MG63 (cell line): ENCODE data around the gene CCNG2. TPM values are rescaled to one million over a fixed set of nuclear protein-coding genes. Genes with fewer than 3 reads are reported as not detected.

Source experiments
- DNase-seq: peaks from one replicate; pipeline ENCODE4 v3.0.0-alpha.2; 2020
- H3K27me3 ChIP-seq: fragments of 250-450 bp; sonication (Bioruptor Pico); 2 replicates; pipeline ENCODE4 v1.5.1; 2020; ENCODE audit warnings: mild to moderate bottlenecking, moderate library complexity
- H3K36me3 ChIP-seq: fragments of 250-450 bp; sonication (Bioruptor Pico); 2 replicates; pipeline ENCODE4 v1.5.1; 2020; ENCODE audit warnings: mild to moderate bottlenecking, moderate library complexity
- H3K4me3 ChIP-seq: fragments of 250-450 bp; sonication (Bioruptor Pico); 2 replicates; pipeline ENCODE4 v1.5.1; 2020; ENCODE audit warnings: mild to moderate bottlenecking, moderate library complexity
- H3K9me3 ChIP-seq: fragments of 250-450 bp; sonication (Bioruptor Pico); 2 replicates; pipeline ENCODE4 v1.5.1; 2020; ENCODE audit warnings: mild to moderate bottlenecking, moderate library complexity
- total RNA-seq: library from RNA; depleted of rRNA; stranded (reverse); fragments of >200 nt; shearing (Covaris generic); gene quantifications from 2 replicates; pipeline ENCODE4 v1.2.3, GENCODE V29; 2014; ENCODE audit warnings: low replicate concordance

The CCNG2 gene
- total RNA-seq, 1 experiment from 2014 or later, result 10.1 TPM

DNA sequence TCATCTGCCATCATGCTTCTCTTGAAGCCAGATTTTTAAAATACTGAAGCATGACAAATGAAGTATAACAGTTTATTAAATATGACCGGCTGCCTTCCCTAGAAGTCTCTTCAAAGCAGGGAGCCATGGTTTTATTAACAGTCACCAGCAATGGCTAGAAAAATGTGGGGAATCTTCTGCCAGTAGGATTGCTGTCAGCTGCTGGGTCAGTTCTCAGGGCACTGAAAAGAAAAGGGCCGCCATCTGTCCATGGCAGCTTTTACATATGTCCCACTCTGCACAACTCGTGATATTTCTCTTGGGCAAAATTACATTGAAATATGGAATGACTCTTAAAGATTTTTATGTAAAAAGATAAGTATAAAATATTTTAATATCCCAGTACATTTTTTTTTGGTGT lies 2.8 kb downstream of the CCNG2 start:
- no peak for DNase-seq
- Histone ChIP-seq H3K27me3 (no peaks in the 10 kb centered on the region), H3K36me3 (peaks cover 4% of the 10 kb centered on the region; the same call in 1 of the 2 replicates), H3K4me3 (no peak overlapping the region), H3K9me3 (no peaks in the 10 kb centered on the region)

DNA sequence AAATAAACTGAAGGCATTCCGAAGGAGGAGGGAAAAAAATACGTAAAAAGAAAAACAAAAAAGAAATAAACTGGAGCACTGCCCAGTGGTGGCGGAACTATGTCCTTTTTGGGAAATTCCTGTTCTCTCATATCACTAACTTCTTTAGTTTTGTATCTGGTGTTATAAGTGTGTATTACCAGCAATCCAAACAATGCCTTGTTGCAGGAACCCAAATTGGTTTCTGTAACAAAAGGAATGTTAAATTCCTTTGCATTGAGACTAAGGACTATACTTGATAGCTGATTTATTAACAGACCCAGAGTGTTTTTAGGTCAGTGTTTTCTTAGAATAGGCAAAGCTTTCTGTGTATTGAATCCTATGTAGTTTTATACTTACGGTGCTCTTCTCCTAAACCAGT lies 6.6 kb downstream of the CCNG2 start:
- Histone ChIP-seq H3K9me3 (no peaks in the 10 kb centered on the region), H3K4me3 (no peak overlapping the region), H3K27me3 (no peaks in the 10 kb centered on the region), H3K36me3 (peaks cover 4% of the 10 kb centered on the region; the same call in 1 of the 2 replicates)
- no peak for DNase-seq

- H3K4me3 ChIP-seq, result no peak overlapping the region
Observed at GRCh38 chr4:77167173-77167572, 10.2 kb downstream of the CCNG2 start.

DNA sequence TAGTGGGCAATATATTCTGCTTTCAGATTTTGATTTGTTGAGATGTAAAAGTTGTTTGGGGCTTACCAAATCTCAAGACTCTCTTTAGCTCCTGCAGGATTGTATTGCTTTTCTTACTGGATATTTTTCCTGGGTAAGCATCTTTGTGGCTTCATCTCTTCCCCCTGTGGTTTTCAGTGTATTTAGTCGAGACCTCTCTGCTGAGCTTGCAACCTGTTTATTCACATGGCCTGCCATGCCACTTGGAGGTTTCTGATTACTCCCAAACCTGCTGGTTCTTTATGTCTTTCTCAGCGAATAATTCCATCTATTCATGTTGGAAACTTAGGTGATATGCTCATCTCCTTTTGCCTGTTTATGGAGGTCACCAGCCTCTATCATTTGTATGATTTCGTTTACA lies 10.9 kb downstream of the CCNG2 start:
- DNase-seq, result no peak
- no peaks in the 10 kb centered on the region for H3K27me3 ChIP-seq
- no peaks in the 10 kb centered on the region for H3K9me3 ChIP-seq
- H3K4me3 ChIP-seq, result no peak overlapping the region
- H3K36me3 ChIP-seq, result no peaks in the 10 kb centered on the region

More at GRCh38 chr4:77167173-77167572, 10.2 kb downstream of the CCNG2 start:
- Histone ChIP-seq H3K27me3 (no peaks in the 10 kb centered on the region), H3K9me3 (no peaks in the 10 kb centered on the region), H3K36me3 (no peaks in the 10 kb centered on the region)
- DNase-seq, result no peak

DNA sequence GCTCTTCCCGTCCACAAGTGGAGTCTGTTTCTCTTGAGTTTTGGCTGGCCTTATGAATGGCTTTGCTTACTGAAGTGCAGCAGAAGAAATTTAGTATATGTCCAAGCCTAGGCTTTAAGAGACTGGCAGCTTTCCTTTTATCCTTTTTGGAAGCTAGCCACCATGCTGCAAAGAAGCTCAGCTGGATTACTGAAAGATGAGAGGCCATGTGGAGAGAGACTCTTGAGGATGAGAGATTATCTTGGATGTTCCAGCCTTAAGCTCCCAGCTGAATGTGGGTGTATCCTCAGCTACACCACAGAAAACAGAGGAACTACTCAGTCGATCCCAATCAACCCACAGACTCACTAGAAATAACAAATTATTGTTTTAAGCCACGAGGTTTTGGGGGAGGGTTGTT lies 12.5 kb downstream of the CCNG2 start:
- no peaks in the 10 kb centered on the region for H3K36me3 ChIP-seq
- peak; percentile 24 for DNase-seq
- H3K9me3 ChIP-seq, result no peaks in the 10 kb centered on the region
- no peak overlapping the region for H3K4me3 ChIP-seq
- H3K27me3 ChIP-seq, result no peaks in the 10 kb centered on the region

DNA sequence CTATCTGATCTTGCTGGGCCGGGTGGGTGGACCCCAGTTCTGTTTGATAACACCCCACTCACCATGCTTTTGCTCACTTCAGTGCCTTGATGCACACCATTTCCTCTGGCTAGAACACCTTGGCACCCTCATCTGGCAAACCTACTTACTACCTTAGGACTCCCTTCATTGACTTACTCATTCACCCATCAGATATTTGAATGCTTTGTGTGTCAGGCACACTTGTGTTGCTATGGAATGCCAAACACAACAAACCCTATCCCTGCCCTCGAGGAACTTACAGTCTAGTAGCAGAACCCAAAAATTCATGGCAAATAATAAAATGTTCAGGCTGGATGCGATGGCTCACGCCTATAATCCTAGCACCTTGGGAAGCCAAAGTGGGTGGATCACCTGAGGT lies 13.9 kb downstream of the CCNG2 start:
- DNase-seq, result no peak
- no peaks in the 10 kb centered on the region for H3K36me3 ChIP-seq
- H3K4me3 ChIP-seq, result no peak overlapping the region
- H3K27me3 ChIP-seq, result no peaks in the 10 kb centered on the region
- H3K9me3 ChIP-seq, result no peaks in the 10 kb centered on the region

GRCh38 chr4:77172336-77172735 lies 15.3 kb downstream of the CCNG2 start:
- Histone ChIP-seq H3K27me3 (no peaks in the 10 kb centered on the region), H3K9me3 (no peaks in the 10 kb centered on the region), H3K36me3 (no peaks in the 10 kb centered on the region), H3K4me3 (no peak overlapping the region)
- peak; percentile 45 for DNase-seq

- H3K9me3 ChIP-seq, result no peaks in the 10 kb centered on the region
- no peak overlapping the region for H3K4me3 ChIP-seq
- H3K36me3 ChIP-seq, result no peaks in the 10 kb centered on the region
- no peaks in the 10 kb centered on the region for H3K27me3 ChIP-seq
- DNase-seq, result peak; percentile 75
Observed at GRCh38 chr4:77174426-77174825, 17.4 kb downstream of the CCNG2 start.

DNA sequence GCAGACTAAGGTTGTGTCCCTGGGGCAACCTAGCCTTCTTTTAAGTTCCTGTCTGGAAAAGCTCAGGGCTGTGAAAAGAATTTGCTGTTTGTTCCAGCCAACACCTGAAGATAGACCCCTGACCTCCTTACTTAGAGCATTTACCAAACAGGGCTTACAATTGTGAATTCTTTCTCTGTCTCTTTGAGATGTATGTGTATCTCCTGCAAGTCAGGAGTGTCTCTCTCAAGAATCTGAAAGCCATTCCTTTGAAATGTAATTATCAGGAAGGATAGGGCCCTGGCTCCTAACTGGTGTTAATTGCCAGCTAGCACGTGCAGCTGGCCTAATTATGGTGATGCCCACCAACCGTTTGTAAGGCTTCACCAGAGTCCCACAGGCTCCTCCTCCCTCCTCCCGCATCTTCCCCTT lies 18.2 kb downstream of the CCNG2 start:
- DNase-seq, result no peak
- Histone ChIP-seq H3K27me3 (no peaks in the 10 kb centered on the region), H3K4me3 (no peak overlapping the region)

GRCh38 chr4:77176640-77177039 lies 19.6 kb downstream of the CCNG2 start:
- Histone ChIP-seq H3K4me3 (no peak overlapping the region), H3K9me3 (no peaks in the 10 kb centered on the region), H3K27me3 (no peaks in the 10 kb centered on the region), H3K36me3 (no peaks in the 10 kb centered on the region)
- DNase-seq, result no peak

More for the DNA sequence above, 18.2 kb downstream of the CCNG2 start:
- Histone ChIP-seq H3K9me3 (no peaks in the 10 kb centered on the region), H3K36me3 (no peaks in the 10 kb centered on the region)

DNA sequence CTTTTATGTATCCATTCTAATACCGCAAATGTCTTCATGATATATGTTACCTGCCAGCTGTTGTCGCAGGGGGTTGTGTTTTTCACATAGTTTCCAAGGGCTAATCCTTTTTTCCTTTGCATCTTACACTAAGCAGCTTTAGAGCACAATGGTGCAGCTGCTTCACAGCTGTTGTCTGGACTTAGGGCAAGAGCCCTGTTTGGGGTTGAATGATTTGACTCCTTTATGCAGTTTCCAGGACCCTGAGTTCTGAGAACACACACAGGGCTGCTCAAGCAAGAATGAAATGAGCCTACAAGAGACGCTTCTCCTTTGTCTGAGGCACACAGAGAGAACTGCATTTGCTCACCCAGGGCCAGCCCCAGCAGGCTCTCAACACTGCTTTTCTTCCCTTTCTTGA lies 20.2 kb downstream of the CCNG2 start:
- no peaks in the 10 kb centered on the region for H3K9me3 ChIP-seq
- no peaks in the 10 kb centered on the region for H3K27me3 ChIP-seq
- H3K36me3 ChIP-seq, result no peaks in the 10 kb centered on the region
- H3K4me3 ChIP-seq, result no peak overlapping the region
- DNase-seq, result no peak

DNA sequence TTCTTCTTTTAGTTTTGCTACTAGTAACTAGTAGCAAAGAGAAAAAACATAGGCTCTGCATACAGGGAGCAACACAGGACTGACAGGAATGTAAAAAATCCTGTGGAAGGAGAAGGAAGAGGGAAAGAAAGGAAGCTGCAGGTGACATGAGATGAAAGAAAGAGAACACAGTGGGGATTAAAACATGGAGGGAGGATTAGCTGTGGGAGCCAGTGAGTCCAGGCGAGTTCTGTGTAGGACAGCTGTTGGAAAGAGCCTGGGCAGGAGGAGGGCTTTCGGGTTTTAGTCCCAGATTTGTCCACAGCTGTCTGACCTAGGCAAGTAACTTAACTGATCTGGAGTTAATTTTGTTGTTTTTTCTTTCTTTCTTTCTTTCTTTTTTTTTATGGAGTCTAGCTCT lies 21.6 kb downstream of the CCNG2 start:
- Histone ChIP-seq H3K4me3 (no peak overlapping the region), H3K9me3 (no peaks in the 10 kb centered on the region), H3K36me3 (no peaks in the 10 kb centered on the region), H3K27me3 (no peaks in the 10 kb centered on the region)
- DNase-seq, result no peak

DNA sequence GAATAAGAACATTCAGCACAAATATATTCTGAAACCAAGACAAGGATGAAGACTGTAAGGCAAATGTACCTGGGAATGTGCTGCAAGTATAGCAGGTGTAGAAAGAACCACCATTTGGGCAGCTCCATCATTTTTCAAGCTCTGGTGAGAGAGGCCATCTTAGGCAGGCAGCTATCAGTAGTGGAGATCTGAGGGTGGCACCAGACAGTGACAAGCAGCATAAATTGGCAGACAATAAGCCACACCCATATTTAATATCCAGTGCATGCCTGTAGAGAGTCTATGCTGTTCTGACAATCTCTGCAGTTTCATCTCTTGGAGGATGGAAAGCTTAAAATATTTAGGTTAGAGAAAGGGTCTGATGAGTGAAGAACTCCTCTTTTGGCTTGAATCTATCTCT lies 22.5 kb downstream of the CCNG2 start:
- H3K36me3 ChIP-seq, result no peaks in the 10 kb centered on the region
- no peak for DNase-seq
- H3K9me3 ChIP-seq, result no peaks in the 10 kb centered on the region
- no peak overlapping the region for H3K4me3 ChIP-seq
- no peaks in the 10 kb centered on the region for H3K27me3 ChIP-seq

DNA sequence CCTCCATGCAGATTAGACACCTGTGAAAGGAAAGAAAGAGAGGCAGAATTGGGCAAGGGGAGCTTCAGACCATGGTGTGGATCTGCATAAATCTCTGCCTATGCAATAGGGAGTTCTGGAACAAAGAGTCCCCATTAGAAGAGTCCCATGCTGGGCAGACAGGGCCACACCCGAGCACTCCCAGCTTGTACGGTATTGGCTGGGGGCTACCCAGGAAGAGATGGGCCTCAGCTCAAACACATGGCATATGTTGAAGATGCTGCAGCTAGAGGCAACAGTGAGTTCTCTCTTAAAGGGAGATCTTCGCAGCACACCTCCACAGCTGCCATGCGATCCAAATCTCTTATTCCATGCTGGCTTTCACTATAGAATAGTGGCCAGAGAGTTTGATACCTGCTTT lies 24.7 kb downstream of the CCNG2 start:
- H3K27me3 ChIP-seq, result no peaks in the 10 kb centered on the region
- H3K9me3 ChIP-seq, result no peaks in the 10 kb centered on the region
- no peaks in the 10 kb centered on the region for H3K36me3 ChIP-seq

GRCh38 chr4:77183777-77184420 lies 26.9 kb downstream of the CCNG2 start:
- no peak overlapping the region for H3K4me3 ChIP-seq
- H3K9me3 ChIP-seq, result no peaks in the 10 kb centered on the region
- H3K27me3 ChIP-seq, result no peaks in the 10 kb centered on the region
- DNase-seq, result no peak
- no peaks in the 10 kb centered on the region for H3K36me3 ChIP-seq

More for the DNA sequence above, 24.7 kb downstream of the CCNG2 start:
- DNase-seq, result no peak
- H3K4me3 ChIP-seq, result no peak overlapping the region

DNA sequence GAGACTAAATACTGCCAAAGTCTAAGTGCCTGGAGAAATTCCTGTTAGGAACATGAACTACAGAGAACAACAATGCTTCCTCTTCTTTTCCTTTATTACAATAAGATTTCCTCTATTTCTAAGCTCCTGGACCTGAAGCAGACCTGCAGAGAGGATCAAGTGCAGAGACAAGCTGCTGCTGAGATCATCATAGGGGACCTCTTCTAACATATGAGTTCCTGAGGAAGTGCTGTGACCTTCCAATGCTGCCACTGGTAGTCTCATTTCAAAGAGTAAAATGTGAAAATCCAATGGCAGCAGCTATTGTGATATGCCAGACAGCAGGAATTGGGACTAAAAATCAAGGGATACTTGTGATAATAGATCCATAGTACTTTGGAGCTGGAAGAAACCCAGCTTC lies 28.0 kb downstream of the CCNG2 start:
- Histone ChIP-seq H3K9me3 (no peaks in the 10 kb centered on the region), H3K36me3 (no peaks in the 10 kb centered on the region), H3K27me3 (no peaks in the 10 kb centered on the region), H3K4me3 (no peak overlapping the region)
- no peak for DNase-seq

GRCh38 chr4:77185686-77186085 lies 28.7 kb downstream of the CCNG2 start:
- Histone ChIP-seq H3K9me3 (no peaks in the 10 kb centered on the region), H3K36me3 (no peaks in the 10 kb centered on the region), H3K27me3 (no peaks in the 10 kb centered on the region), H3K4me3 (no peak overlapping the region)
- no peak for DNase-seq

GRCh38 chr4:77187322-77187721 lies 30.3 kb downstream of the CCNG2 start:
- no peak for DNase-seq
- Histone ChIP-seq H3K9me3 (no peaks in the 10 kb centered on the region), H3K27me3 (no peaks in the 10 kb centered on the region), H3K36me3 (no peaks in the 10 kb centered on the region), H3K4me3 (no peak overlapping the region)
